Islet precursor cell (in vitro differentiated cells): ENCODE results near the gene ZNF654.
A peak's percentile ranks its signal among the peaks of the same experiment; 100 is the strongest.
"Not testable (repeated sequence)": the region's sequence is repeated elsewhere in the genome, so short reads cannot be mapped to it uniquely, and the experiment has no call there.

Experiments
- DNase-seq: peaks from one replicate; pipeline ENCODE4 v3.0.0-alpha.2; 2018

The ZNF654 gene

GRCh38 chr3:88147261-88147660 lies 88.2 kb downstream of the ZNF654 start:
- no peak for DNase-seq

- no peak for DNase-seq
Measured at GRCh38 chr3:88148651-88149050, 89.6 kb downstream of the ZNF654 start.

- no peak for DNase-seq
Measured at GRCh38 chr3:88149101-88149508, 90.0 kb downstream of the ZNF654 start.

- peak; percentile 96 for DNase-seq
Measured at GRCh38 chr3:88149509-88150362, 90.7 kb downstream of the ZNF654 start, which contains the start of gene C3orf38. Gene C3orf38 (plus strand): TSS chr3:88149959. CDS start chr3:88150053, 94 bp downstream.

DNA sequence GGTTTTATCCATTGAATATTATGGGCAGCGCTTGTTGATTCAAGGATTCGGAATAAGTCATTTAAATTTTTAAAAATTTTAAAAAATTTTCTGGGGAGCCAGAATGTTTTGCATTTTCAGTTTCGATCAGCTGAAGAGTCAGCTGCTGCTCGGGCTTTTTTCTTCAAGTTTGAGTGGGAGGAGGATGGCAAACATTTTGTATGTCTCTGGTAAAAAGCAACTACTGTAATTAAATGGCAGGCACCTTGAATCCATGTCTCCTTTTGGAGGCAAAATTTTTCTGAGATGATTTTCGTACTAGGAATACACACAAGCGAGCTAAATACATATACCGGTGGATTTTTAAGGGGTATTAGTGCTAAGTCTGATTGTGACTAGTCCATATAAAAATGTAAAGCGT lies 91.3 kb downstream of the ZNF654 start:
- no peak for DNase-seq

- no peak for DNase-seq
Measured at GRCh38 chr3:88150806-88151205, 91.8 kb downstream of the ZNF654 start.

GRCh38 chr3:88151358-88151757 lies 92.3 kb downstream of the ZNF654 start:
- DNase-seq, result no peak

DNA sequence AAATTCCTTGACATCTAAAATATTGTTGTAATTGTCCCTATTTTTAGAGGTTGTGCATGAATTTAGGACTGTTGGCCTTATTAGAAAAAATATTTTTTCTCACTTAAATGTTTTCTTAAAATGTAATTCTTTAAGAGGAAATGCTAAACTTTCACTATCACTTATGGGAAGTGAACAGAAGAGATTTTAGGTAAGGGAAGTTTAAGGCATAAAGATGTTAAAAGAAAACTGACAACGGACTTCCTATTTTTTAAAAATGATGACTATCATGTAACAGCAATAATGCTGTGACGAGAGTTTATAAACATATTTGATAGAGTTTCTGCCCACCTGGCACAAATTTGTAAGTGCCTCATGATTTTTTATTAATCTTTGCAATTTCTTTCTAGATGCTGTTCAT lies 93.8 kb downstream of the ZNF654 start:
- DNase-seq, result no peak

DNA sequence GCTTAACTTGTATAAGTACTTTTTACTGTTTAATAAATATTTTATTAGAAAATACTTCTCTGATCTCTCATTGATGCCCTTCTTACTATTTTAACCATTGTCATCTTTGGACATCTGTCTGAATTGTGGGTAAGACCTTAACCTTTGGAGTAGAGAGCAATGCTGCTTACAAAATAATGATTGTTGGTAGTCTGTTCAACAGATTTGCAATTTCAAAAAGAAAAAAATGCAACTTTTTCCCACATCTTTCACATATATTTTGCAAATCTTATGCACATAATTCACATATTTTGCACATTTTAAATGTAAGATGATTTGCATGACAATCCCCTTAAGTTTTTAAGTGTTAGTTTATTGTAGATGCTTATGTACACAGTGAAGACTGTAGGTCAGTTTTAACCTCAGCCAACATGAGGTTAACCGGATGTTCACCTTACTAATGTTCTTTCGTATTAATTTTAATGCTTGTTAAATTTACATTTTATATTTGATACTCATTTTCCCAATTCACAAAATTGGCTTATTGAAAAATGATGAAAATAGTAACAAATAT lies 107.4 kb downstream of the ZNF654 start:
- no peak for DNase-seq

GRCh38 chr3:88167173-88167572 lies 108.1 kb downstream of the ZNF654 start:
- no peak for DNase-seq

DNA sequence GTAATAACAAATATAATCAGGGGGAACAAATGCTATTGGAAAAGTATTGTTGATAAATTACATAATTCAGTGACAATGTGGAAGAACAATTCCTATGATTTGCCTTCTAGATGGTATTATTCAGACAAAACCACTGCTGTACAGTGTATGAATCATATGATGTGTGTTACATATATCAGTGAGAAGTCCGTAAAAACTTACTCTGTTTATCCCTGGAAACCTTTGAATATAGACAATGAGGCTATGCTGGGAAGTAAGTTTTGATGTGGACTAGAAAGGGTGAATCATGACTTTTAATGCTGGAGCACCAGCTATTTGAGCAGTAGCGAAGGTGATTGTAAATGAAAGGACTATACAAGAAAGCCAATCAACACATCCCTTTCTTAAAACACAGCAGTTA lies 108.6 kb downstream of the ZNF654 start:
- DNase-seq, result no peak

GRCh38 chr3:88168171-88168570 lies 109.1 kb downstream of the ZNF654 start:
- no peak for DNase-seq

DNA sequence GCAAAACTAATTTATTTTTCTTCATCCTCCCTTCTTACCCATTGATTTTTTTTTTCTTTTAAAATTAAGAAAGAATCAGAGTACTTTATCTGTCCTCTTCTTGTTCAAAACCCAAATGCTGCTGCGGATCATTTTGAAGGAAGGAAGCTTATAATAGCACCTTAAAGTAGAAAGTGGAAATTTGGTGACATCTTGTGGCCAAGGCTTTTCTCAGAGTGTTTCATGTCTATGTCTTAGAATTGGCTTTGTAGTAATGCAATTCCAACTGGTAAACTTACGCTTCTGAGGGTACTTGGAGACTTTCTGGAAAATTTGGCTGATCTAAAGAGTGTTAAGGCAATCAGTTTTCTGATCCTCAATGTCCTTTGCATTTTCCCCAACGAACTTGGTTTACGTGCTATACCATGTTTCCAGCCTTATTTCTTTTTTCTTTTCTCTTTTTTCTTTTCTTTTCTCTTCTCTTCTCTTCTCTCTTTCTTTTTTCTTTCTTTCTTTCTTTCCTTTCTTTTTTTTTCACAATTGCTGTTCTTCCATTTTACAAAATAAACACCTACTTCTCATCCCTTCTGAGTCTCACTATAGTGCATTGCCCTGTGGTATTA lies 121.4 kb downstream of the ZNF654 start:
- no peak for DNase-seq

GRCh38 chr3:88182165-88182918 lies 123.3 kb downstream of the ZNF654 start:
- not testable (repeated sequence) for DNase-seq

- DNase-seq, result peak; percentile 68
Measured at GRCh38 chr3:88188436-88188835, 129.4 kb downstream of the ZNF654 start.

DNA sequence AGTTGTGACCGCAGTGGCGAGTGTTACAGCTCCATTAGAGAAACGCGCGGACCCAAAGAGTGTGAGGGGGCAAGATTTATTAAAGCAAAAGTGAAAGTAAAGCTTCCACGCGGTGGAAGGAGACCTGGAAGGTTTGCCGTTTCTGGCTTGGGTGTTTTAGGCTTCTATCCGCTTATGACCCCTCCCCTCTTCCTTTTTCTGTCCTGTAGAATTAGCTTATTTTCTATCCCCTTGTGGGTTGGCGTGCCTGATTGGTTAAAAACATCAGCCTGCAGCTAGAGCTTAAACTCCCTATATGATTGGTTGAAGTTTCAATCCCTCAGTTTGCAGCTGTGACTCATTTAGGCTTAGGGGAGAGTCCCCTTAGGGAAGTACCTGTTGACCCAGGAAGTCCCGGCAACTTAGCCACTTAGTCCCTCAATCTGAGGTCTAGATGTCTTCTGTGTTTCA lies 130.3 kb downstream of the ZNF654 start:
- DNase-seq, result no peak

DNA sequence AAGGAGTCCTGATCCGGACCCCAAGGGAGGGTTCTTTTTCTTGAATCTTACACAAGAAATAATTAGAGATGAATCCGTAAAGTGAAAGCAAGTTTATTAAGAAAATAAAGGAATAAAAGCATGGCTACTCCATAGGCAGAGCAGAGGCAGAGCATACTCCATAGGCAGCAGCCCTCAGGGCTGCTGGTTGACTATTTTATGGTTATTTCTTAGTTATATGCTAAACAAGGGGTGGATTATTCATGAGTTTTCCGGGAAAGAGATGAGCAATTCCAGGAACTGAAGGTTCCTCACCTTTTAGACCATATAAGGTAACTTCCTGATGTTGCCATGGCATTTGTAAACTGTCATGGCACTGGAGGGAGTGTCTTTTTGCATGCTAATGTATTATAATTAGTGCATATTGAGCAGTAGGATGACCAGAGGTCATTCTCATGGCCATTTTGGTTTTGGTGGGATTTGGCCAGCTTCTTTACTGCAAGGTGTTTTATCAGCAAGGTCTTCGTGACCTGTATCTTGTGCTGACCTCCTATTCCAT lies 132.9 kb downstream of the ZNF654 start:
- DNase-seq, result no peak

DNA sequence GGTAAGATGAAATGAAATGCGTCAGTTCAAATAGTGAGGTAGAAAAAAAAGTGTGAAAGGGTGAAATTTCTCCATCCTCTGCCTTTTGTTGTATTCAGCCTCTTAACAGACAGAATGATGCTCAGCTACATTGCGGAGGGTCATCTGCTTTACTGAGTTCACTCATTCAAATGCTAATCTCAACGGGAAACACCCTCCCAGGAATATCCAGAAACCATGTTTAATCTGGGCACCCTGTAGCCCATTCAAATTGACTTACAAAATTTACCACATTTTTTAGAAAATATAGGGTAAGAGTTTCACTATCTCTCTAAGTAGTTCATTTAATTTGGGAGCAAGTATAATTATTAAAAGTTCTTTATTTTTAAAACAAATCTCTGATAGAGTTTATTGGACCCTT lies 133.6 kb downstream of the ZNF654 start:
- DNase-seq, result no peak
